ENCODE results near the gene PLA2G1B.

- TF ChIP-seq, protein P1, sequence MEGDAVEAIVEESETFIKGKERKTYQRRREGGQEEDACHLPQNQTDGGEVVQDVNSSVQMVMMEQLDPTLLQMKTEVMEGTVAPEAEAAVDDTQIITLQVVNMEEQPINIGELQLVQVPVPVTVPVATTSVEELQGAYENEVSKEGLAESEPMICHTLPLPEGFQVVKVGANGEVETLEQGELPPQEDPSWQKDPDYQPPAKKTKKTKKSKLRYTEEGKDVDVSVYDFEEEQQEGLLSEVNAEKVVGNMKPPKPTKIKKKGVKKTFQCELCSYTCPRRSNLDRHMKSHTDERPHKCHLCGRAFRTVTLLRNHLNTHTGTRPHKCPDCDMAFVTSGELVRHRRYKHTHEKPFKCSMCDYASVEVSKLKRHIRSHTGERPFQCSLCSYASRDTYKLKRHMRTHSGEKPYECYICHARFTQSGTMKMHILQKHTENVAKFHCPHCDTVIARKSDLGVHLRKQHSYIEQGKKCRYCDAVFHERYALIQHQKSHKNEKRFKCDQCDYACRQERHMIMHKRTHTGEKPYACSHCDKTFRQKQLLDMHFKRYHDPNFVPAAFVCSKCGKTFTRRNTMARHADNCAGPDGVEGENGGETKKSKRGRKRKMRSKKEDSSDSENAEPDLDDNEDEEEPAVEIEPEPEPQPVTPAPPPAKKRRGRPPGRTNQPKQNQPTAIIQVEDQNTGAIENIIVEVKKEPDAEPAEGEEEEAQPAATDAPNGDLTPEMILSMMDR (IDR thresholded peaks at IDR 0.05) = no peak
- no peak for TF ChIP-seq POLR2A (IDR thresholded peaks at IDR 0.05)
Observed at GRCh38 chr12:120373683-120374082, 46.1 kb upstream of the PLA2G1B start.
